ENCODE measurements around the gene ABLIM2. TPM values are rescaled to one million over a fixed set of nuclear protein-coding genes. Genes with fewer than 3 reads are reported as not detected.

Gene ABLIM2
- polyA plus RNA-seq, 3 donors = 0.21 TPM; not detected in 2

DNA sequence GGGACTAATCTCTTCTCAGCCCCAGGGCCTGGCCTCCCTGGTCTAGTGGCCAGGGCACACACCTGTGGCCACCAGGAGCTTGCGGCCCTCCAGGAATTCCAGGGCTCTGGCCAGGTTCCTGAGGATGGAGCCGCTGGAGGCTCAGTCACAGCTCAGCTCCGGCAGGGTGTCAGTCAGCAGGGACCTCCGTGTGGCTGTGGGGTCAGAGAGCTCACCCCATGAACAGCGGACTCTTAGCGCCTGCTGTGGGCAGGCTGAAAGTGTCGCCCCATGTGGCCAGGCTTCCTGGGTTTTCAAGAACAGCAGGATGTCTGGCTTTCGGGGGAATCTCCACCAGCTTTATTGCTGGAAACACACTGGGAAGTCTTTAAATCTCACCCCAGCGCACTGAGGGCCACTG is 21.2 kb upstream of the ABLIM2 start:
- 81% methylated on average over 9 of the region's 9 CpGs for WGBS (ENCODE audit: insufficient coverage)
- no peaks in the 10 kb centered on the region for H4K20me1 ChIP-seq (ENCODE audit: insufficient read depth, low read length)
- H3K4me1 ChIP-seq (ENCODE audit: control insufficient read depth in 1 of 2, insufficient read depth in 2 of 2, low read length in 2 of 2) = no peaks in the 10 kb centered on the region
- DNase-seq = no peak
- no peaks in the 10 kb centered on the region for H3K27me3 ChIP-seq (ENCODE audit: control insufficient read depth in 2 of 2, insufficient read depth in 2 of 2, low read length in 2 of 2)
- no peaks in the 10 kb centered on the region for H3K36me3 ChIP-seq (replicated peaks in 1 of 2; ENCODE audit: control insufficient read depth in 1 of 2, insufficient read depth in 2 of 2, low read length in 2 of 2)
- no peaks in the 10 kb centered on the region for H3K9me3 ChIP-seq (replicated peaks in 1 of 2; ENCODE audit: control insufficient read depth in 1 of 2, insufficient read depth in 1 of 2, low read length in 2 of 2)
- Mint-ChIP-seq H3K9me3 (no peaks in the 10 kb centered on the region), H3K4me3 (no peak overlapping the region), H3K4me1 (peaks cover 4% of the 10 kb centered on the region), H3K27ac (no peak overlapping the region), H3K36me3 (no peaks in the 10 kb centered on the region), H3K27me3 (ENCODE audit: low read depth in 3 of 3) (peaks cover 0 to 6% (median 1%) of the 10 kb centered on the region in 3 donors)
- H3K79me2 ChIP-seq (ENCODE audit: insufficient read depth, low read length) = no peaks in the 10 kb centered on the region
- intact Hi-C loops (cut with micrococcal nuclease) = loop anchor here in 1 of 2 donors (5.0 kb wide), 2 partner anchors 43 to 63 kb away; no protein-coding TSS in a partner anchor
- H3K9ac ChIP-seq (ENCODE audit: insufficient read depth, low read length, poor library complexity, severe bottlenecking) = no peak overlapping the region
- no peak overlapping the region for H2AFZ ChIP-seq (ENCODE audit: insufficient read depth, low read depth, low read length, poor library complexity, severe bottlenecking)
- TF ChIP-seq, protein P1, sequence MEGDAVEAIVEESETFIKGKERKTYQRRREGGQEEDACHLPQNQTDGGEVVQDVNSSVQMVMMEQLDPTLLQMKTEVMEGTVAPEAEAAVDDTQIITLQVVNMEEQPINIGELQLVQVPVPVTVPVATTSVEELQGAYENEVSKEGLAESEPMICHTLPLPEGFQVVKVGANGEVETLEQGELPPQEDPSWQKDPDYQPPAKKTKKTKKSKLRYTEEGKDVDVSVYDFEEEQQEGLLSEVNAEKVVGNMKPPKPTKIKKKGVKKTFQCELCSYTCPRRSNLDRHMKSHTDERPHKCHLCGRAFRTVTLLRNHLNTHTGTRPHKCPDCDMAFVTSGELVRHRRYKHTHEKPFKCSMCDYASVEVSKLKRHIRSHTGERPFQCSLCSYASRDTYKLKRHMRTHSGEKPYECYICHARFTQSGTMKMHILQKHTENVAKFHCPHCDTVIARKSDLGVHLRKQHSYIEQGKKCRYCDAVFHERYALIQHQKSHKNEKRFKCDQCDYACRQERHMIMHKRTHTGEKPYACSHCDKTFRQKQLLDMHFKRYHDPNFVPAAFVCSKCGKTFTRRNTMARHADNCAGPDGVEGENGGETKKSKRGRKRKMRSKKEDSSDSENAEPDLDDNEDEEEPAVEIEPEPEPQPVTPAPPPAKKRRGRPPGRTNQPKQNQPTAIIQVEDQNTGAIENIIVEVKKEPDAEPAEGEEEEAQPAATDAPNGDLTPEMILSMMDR (IDR thresholded peaks at IDR 0.05) = no peak
- no peak overlapping the region for H3K27ac ChIP-seq (ENCODE audit: low read depth in 1 of 2, low read length in 2 of 2)
- H3K4me2 ChIP-seq (replicated peaks; ENCODE audit: extremely low read depth, low read length, poor library complexity, severe bottlenecking) = no peak overlapping the region
- H3K4me3 ChIP-seq (replicated peaks in 1 of 3; ENCODE audit: low read depth in 2 of 3, low read length in 3 of 3) = no peak overlapping the region

GRCh38 chr4:8179074-8179473 is 20.5 kb upstream of the ABLIM2 start:
- Histone ChIP-seq H3K4me3 (replicated peaks in 1 of 3; ENCODE audit: low read depth in 2 of 3, low read length in 3 of 3) (no peak overlapping the region), H3K79me2 (ENCODE audit: insufficient read depth, low read length) (no peaks in the 10 kb centered on the region), H4K20me1 (ENCODE audit: insufficient read depth, low read length) (no peaks in the 10 kb centered on the region), H3K36me3 (replicated peaks in 1 of 2; ENCODE audit: control insufficient read depth in 1 of 2, insufficient read depth in 2 of 2, low read length in 2 of 2) (no peaks in the 10 kb centered on the region), H3K9ac (ENCODE audit: insufficient read depth, low read length, poor library complexity, severe bottlenecking) (no peak overlapping the region), H3K27ac (ENCODE audit: low read depth in 1 of 2, low read length in 2 of 2) (no peak overlapping the region), H3K4me1 (ENCODE audit: control insufficient read depth in 1 of 2, insufficient read depth in 2 of 2, low read length in 2 of 2) (no peaks in the 10 kb centered on the region), H2AFZ (ENCODE audit: insufficient read depth, low read depth, low read length, poor library complexity, severe bottlenecking) (no peak overlapping the region), H3K4me2 (replicated peaks; ENCODE audit: extremely low read depth, low read length, poor library complexity, severe bottlenecking) (no peak overlapping the region), H3K9me3 (replicated peaks in 1 of 2; ENCODE audit: control insufficient read depth in 1 of 2, insufficient read depth in 1 of 2, low read length in 2 of 2) (no peaks in the 10 kb centered on the region), H3K27me3 (ENCODE audit: control insufficient read depth in 2 of 2, insufficient read depth in 2 of 2, low read length in 2 of 2) (no peaks in the 10 kb centered on the region)
- TF ChIP-seq, protein P1 (IDR thresholded peaks at IDR 0.05) = no peak
- 94% methylated on average over 8 of the region's 10 CpGs for WGBS (ENCODE audit: insufficient coverage)
- Mint-ChIP-seq H3K9me3 (no peaks in the 10 kb centered on the region), H3K36me3 (no peaks in the 10 kb centered on the region), H3K4me3 (no peak overlapping the region), H3K27ac (no peak overlapping the region), H3K27me3 (ENCODE audit: low read depth in 3 of 3) (peaks cover 0 to 6% (median 1%) of the 10 kb centered on the region in 3 donors), H3K4me1 (peaks cover 4% of the 10 kb centered on the region)
- intact Hi-C loops (cut with micrococcal nuclease) = loop anchor here in 1 of 2 donors (5.0 kb wide), 2 partner anchors 43 to 63 kb away; no protein-coding TSS in a partner anchor
- DNase-seq = no peak
